ENCODE data around the gene RPL35. TPM values are rescaled to one million over a fixed set of nuclear protein-coding genes. Genes with fewer than 3 reads are reported as not detected.

The RPL35 gene
- total and polyA plus RNA-seq, 2 experiments from 2014 or later: 1,202 to 4,143 TPM

DNA sequence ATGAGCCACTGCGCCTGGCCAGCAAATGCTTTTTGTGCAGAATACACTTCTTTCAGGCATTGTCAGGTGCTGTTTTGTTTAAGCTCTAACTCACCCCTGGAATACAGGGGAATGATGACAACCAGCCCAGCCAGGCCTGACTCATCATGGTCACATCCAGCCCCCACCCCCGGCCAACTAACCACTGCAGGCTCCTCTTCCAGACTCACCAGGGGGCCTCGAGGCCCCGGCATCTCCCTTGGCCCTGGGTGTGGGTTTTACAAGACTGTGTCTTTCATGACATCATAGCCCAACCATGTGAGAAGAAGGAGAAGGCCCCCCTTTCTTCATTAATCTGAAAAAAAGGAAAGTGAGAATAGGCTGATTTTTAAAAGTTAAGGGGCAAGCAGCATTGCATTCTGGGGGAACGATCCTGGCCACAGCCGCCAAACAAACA is 49.3 kb downstream of the RPL35 start:
- Mint-ChIP-seq H3K27ac (no peak overlapping the region), H3K4me1 (peaks cover 34% of the 10 kb centered on the region), H3K9me3 (no peaks in the 10 kb centered on the region), H3K36me3 (ENCODE audit: low read depth) (no peaks in the 10 kb centered on the region; the same call in 2 of the 3 replicates), H3K4me3 (no peak overlapping the region), H3K27me3 (ENCODE audit: insufficient read depth, low read depth, poor library complexity) (peaks cover 12% of the 10 kb centered on the region)
- H3K79me2 ChIP-seq (replicated peaks; ENCODE audit: insufficient read depth): no peaks in the 10 kb centered on the region
- no peaks in the 10 kb centered on the region for H4K20me1 ChIP-seq (replicated peaks; ENCODE audit: insufficient read depth)
- H3K4me3 ChIP-seq: no peak overlapping the region
- H3F3A ChIP-seq (replicated peaks; ENCODE audit: low read depth): 0 out of 2 replicates have a peak, but pooled peaks cover 4% of the 10 kb centered on the region
- H3K36me3 ChIP-seq (ENCODE audit: insufficient read depth): no peaks in the 10 kb centered on the region
- no peak overlapping the region for H3K27ac ChIP-seq (ENCODE audit: low read depth)
- no peaks in the 10 kb centered on the region for H3K9me2 ChIP-seq (ENCODE audit: insufficient read depth)
- no peak overlapping the region for H2AFZ ChIP-seq
- no peak overlapping the region for H3K4me2 ChIP-seq
- ATAC-seq (no peak; the same call in 2 of the 3 replicates), DNase-seq (ENCODE audit: low spot score) (no peak)
- H3K27me3 ChIP-seq (ENCODE audit: insufficient read depth): no peaks in the 10 kb centered on the region
- no peak for TF ChIP-seq STAT1 (IDR thresholded peaks at IDR 0.05; ENCODE audit: unreplicated experiment)
- no peak for TF ChIP-seq POLR2AphosphoS5 (IDR thresholded peaks at IDR 0.05; ENCODE audit: low read depth)
- TF ChIP-seq ZNF331 (CRISPR knock-in tag; IDR thresholded peaks at IDR 0.05; ENCODE audit: low read depth): no peak
- no peak for TF ChIP-seq ZNF114 (CRISPR knock-in tag; IDR thresholded peaks at IDR 0.05)
- no peak for TF ChIP-seq JUNB (IDR thresholded peaks at IDR 0.05; ENCODE audit: unreplicated experiment)
- no peak for TF ChIP-seq CREB1 (CRISPR knock-in tag; IDR thresholded peaks at IDR 0.05; ENCODE audit: low read depth)
- TF ChIP-seq, protein P1, sequence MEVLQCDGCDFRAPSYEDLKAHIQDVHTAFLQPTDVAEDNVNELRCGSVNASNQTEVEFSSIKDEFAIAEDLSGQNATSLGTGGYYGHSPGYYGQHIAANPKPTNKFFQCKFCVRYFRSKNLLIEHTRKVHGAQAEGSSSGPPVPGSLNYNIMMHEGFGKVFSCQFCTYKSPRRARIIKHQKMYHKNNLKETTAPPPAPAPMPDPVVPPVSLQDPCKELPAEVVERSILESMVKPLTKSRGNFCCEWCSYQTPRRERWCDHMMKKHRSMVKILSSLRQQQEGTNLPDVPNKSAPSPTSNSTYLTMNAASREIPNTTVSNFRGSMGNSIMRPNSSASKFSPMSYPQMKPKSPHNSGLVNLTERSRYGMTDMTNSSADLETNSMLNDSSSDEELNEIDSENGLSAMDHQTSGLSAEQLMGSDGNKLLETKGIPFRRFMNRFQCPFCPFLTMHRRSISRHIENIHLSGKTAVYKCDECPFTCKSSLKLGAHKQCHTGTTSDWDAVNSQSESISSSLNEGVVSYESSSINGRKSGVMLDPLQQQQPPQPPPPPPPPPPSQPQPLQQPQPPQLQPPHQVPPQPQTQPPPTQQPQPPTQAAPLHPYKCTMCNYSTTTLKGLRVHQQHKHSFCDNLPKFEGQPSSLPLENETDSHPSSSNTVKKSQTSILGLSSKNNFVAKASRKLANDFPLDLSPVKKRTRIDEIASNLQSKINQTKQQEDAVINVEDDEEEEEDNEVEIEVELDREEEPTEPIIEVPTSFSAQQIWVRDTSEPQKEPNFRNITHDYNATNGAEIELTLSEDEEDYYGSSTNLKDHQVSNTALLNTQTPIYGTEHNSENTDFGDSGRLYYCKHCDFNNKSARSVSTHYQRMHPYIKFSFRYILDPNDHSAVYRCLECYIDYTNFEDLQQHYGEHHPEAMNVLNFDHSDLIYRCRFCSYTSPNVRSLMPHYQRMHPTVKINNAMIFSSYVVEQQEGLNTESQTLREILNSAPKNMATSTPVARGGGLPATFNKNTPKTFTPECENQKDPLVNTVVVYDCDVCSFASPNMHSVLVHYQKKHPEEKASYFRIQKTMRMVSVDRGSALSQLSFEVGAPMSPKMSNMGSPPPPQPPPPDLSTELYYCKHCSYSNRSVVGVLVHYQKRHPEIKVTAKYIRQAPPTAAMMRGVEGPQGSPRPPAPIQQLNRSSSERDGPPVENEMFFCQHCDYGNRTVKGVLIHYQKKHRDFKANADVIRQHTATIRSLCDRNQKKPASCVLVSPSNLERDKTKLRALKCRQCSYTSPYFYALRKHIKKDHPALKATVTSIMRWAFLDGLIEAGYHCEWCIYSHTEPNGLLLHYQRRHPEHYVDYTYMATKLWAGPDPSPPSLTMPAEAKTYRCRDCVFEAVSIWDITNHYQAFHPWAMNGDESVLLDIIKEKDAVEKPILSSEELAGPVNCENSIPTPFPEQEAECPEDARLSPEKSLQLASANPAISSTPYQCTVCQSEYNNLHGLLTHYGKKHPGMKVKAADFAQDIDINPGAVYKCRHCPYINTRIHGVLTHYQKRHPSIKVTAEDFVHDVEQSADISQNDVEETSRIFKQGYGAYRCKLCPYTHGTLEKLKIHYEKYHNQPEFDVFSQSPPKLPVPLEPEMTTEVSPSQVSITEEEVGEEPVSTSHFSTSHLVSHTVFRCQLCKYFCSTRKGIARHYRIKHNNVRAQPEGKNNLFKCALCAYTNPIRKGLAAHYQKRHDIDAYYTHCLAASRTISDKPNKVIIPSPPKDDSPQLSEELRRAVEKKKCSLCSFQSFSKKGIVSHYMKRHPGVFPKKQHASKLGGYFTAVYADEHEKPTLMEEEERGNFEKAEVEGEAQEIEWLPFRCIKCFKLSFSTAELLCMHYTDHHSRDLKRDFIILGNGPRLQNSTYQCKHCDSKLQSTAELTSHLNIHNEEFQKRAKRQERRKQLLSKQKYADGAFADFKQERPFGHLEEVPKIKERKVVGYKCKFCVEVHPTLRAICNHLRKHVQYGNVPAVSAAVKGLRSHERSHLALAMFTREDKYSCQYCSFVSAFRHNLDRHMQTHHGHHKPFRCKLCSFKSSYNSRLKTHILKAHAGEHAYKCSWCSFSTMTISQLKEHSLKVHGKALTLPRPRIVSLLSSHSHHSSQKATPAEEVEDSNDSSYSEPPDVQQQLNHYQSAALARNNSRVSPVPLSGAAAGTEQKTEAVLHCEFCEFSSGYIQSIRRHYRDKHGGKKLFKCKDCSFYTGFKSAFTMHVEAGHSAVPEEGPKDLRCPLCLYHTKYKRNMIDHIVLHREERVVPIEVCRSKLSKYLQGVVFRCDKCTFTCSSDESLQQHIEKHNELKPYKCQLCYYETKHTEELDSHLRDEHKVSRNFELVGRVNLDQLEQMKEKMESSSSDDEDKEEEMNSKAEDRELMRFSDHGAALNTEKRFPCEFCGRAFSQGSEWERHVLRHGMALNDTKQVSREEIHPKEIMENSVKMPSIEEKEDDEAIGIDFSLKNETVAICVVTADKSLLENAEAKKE (CRISPR knock-in tag; IDR thresholded peaks at IDR 0.05): no peak
- H3K4me1 ChIP-seq (ENCODE audit: insufficient read depth): peaks cover 14% of the 10 kb centered on the region

Data from GM23338 (cell line).